Right lung (tissue), 10 donors: ENCODE data around the gene SASH1. TPM values are rescaled to one million over a fixed set of nuclear protein-coding genes. Genes with fewer than 3 reads are reported as not detected.

ENCODE experiments used
- DNase-seq, 2 donors: peaks; one replicate each; pipeline ENCODE4 v3.0.0-alpha.2; 2013
- long read RNA-seq, 8 donors: transcript quantifications; one replicate each; lab custom pipeline, GENCODE V29; 2026
- polyA plus RNA-seq, 5 donors: library from polyadenylated mRNA; unstranded; fragments of 120-200 nt; gene quantifications; one replicate each; pipeline versions ENCODE4 v1.2.1 to v1.2.3, GENCODE V29; 2013; ENCODE audit warnings: inconsistent platforms in 1 of 5, low replicate concordance in 1 of 5; ENCODE audit not compliant: insufficient read length in 5 of 5, insufficient read depth in 1 of 5

The SASH1 gene
- 10 to 100 TPM; 25.2 to 34.2 (median 31.2) TPM for polyA plus RNA-seq
- long read RNA-seq, donor 1, full-length matches to known transcripts = 1 of 19 reads
- long read RNA-seq, donor 1, partial matches to known transcripts = 18 of 19 reads
- long read RNA-seq, donor 1, other reads (novel, unspliced or antisense) = 0 of 19 reads
- long read RNA-seq, donor 2, full-length matches to known transcripts = 1 of 1 reads
- long read RNA-seq, donor 2, partial matches to known transcripts = 0 of 1 reads
- long read RNA-seq, donor 2, other reads (novel, unspliced or antisense) = 0 of 1 reads
- long read RNA-seq, donor 3, partial matches to known transcripts = 0 of 1 reads
- long read RNA-seq, donor 3, other reads (novel, unspliced or antisense) = 0 of 1 reads
- long read RNA-seq, donor 4, full-length matches to known transcripts = 1 of 30 reads
- long read RNA-seq, donor 4, partial matches to known transcripts = 29 of 30 reads
- long read RNA-seq, donor 4, other reads (novel, unspliced or antisense) = 0 of 30 reads
- long read RNA-seq, donor 5 = 0 reads
- long read RNA-seq, donor 6, full-length matches to known transcripts = 3 of 3 reads
- long read RNA-seq, donor 6, partial matches to known transcripts = 0 of 3 reads
- long read RNA-seq, donor 6, other reads (novel, unspliced or antisense) = 0 of 3 reads
- long read RNA-seq, donor 7, full-length matches to known transcripts = 1 of 1 reads
- long read RNA-seq, donor 7, partial matches to known transcripts = 0 of 1 reads
- long read RNA-seq, donor 7, other reads (novel, unspliced or antisense) = 0 of 1 reads
- long read RNA-seq, donor 8 = 0 reads

DNA sequence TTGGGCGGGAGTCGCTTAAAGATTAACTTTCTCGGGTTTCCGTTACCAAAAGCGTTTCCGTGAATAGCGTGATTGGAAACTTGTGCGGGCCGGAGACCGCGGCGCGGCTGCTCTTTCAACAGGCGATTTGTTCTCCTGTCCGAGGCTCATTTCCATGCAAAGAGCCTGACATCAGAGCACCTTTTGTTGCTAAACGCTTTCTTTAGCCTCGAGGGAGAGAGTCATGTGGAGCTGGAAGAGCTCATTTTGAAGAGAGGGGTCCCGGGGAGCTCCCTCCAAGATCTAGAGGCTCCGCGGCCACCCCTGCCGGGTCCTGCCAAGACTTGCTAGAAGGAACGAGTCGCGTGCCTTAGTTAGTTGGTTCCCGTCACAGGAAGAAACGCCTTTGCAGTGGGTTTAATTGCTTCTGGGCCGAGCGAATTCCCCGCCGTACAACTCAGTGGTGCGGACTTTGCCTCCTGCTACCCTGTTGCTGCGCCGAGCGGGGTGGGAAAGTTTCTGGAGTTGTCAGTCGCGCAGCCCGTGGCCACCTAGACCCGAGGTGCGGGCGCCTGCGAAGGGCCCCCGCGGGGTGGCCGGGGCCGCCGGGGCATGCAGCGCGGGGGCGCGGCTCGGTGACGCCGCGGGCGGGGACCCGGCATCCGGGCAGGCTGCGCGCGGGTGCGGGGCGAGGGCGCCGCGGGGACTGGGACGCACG, at the start of gene SASH1:
Gene SASH1 (plus strand): TSS at position 489 of the 697 bp plus-strand sequence. CDS start 230 bp downstream, outside the sequence.
- DNase-seq = peak; percentile 76 to 77

DNA sequence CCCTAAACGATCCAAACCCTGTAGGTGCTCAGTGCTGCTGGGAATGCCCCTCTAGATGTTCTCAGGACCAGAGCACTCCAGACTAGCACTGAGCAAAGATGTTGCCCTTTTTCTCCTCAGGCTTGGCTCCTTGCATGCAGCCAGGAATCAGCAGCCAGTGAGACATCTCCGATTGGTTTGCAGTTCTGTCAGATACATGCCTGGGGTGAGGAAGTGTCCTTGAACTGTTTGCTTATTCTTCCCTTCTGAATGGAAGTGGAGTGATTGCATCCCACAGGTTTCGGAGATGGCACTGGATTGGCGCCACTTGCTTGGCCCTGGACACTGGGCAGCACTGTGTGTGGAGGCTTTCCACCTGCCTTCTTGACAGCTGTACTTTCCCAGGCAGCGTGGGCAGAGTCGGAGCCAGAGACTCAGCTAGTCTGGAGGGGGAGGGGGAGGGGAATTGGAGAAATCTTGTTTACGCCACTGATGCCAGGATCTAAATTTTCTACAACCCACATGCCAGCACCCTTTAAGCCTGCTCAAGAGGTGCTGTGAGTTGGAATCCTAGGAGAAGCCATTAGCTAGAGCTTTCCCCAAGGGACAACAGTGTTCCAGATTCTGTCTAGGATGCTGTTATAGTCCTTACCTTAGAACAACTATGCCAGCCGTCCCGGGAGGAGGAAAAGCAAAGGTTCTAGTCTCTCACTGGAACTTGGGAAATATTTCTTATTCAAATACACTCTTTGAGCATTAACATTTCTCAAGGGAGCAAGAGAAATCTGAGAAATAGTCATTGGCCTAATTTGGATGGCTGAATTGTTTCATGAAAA, 49.2 kb upstream of the SASH1 start:
- no peak for DNase-seq

DNA sequence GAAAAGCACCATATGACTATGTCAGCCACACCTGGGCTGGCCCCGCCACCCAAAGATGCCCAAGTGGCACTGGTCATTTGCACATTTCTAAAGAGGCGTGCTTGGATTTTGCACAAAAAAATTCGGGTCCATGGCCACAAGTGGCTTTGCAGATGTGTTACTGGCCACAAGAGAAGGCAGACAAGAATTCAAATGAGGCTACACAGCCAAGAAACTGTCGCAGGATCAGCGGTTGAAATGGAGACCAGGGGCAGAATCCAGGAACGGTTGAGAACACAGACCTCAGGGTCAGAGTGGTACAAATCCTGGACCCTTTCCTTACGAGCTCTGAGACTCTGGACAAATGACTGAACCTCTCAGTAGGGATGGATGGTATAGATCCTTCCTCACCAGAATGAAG, 48.6 kb upstream of the SASH1 start:
- DNase-seq = no peak

DNA sequence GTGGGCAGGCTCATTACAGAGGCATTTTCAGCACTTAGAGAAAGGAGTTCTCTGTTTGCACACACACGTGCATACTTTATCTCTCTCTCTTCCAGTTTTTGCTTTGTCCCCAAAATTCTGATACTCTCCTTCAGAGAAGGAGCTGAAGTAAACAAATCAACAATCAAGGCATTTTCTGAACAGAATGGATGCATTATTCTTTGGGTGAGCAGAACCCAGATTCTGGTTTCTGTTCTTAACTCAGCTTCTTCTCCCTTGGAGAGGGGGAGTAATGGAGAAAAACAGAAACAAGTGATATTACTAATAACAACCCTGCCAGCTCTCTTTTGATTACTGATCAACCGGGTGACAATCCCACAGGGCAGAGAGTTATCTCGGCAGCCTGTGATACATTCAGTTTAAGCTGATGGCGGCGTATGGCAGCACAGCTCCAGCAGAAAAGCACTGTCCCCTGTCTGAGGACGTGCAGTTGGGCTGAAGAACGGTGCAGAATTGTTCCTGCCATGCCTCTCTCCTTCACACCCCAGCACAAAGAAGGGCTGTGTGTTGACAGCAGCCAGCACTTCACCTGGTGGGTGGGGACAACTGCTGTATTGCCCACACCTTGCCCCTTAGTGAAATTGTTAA, 47.3 kb upstream of the SASH1 start:
- DNase-seq = no peak

DNA sequence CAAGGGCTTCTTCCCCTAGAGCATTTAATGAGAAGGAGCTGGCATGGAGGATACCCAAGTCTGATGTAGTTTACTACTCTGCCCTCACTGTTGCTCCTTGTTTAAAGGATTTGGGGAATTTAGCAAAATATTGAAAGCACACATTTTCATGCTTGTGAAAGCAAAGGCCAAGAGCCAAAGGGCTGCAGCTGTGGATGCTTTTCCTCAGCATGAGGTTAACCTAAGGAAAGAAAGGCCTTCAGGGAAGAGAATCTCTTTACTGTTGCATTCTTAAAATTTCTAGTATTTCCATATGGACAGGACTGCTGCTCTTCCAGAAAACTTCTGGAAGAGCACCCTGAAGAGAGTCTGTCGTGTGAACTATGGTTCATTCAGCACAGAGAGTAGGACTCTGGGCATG, 45.9 kb upstream of the SASH1 start:
- DNase-seq = no peak

DNA sequence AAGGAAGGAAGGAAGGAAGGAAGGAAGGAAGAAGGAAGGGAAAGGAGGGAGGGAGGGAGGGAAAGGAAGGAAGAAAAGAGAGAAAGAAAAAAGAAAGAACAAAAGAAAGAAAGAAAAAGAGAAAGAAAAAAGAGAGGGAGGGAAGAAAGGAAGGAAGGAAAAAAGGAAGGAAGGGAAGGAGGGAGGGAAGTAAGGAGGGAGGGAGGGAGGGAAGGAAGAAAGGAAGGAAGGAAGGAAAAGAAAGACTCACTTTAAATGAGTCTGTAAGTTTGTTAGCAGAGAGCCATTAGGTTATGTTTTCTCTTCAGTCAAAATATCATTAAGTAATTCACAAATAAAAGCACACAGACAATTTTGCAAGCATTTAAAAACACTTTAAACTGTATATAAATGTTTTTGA, 44.0 kb upstream of the SASH1 start:
- no peak for DNase-seq

DNA sequence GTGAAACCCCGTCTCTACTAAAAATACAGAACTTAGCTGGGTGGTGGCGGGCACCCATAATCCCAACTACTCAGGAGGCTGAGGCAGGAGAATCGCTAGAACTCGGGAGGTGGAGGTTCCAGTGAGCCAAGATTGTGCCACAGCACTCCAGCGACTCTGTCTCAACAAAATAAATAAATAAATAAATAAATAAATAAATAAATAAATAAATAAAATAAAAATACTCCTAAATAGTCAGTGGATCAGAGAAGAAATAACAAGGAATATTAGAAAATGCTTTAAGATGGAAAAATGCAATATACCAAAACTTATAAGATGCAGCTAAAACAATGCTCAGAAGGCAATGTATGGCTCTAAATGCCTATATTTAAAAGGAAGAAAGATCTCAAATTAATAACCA, 39.0 kb upstream of the SASH1 start:
- no peak for DNase-seq

DNA sequence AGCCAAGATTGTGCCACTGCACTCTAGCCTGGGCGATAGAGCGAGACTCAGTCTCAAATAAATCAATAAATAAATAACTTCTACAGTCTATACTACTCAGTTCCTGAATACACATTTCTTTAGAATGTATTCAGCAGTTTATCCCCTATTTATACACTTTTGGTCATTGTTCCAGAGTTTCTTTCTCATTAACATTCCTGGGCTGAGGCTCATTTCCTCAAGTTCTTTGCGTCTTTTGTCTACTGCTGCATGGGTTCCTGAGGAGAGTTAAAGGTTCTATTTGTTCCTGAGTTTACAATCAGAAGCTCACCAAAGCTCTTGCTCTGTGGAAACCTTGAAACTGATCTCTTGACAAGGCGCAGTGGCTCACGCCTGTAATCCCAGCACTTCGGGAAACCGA, 37.7 kb upstream of the SASH1 start:
- no peak for DNase-seq

DNA sequence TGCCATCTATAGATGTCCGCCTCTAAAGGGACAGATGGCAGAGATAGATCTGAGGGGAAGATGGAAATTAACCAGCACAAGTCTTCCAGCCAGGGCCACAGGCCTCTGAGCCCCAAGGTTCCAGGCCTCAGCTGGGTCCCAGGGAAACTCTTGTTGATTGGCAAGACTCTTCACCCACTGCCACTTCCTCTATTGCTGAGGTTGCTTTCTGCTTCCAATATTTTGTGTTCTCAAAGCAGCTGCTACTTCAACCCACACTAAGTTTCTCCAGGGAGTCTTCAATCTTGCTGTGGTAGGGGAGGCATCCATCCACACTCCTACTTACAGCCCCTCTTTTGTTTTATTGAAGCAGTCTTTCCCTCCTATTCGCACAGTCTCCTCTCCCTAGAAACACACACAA, 36.4 kb upstream of the SASH1 start:
- no peak for DNase-seq

DNA sequence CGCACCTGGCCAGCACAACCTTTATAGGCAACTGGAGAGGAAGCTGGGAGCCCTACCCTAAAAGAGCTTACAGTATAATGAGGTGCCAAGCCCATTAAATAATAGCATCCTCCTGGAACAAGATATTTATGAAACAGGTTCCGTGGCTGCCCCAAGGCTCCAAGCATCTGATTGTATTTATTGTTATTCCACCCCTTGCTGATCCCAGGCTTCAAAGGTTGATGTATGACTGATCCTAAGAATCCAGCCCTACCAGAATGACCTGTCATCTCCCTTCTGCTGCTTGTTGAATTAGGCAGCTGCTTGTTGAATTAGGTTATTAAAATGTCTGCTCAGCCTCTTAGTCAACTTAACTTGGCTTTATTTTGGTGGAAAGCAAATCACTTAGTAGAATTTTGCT, 35.2 kb upstream of the SASH1 start:
- DNase-seq = no peak

DNA sequence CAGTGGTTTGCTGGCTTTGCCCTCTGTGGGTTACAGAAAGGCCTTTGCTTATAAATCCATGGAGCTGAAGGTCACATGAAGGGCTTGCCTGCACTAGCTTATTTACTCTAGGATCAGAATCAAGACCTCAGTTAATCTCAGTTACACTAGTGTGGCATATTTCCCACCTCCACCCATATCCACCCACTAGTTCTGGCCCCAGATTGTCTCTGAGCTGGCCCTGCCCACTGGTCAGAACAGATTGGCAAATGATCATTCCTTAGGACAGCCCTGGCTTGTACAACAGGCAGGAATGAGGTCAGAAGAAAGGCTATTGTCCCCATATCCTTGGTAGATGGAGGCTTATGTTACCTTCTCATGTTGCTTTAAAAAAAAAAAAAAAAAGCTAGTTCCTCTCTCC, 33.3 kb upstream of the SASH1 start:
- DNase-seq = no peak

DNA sequence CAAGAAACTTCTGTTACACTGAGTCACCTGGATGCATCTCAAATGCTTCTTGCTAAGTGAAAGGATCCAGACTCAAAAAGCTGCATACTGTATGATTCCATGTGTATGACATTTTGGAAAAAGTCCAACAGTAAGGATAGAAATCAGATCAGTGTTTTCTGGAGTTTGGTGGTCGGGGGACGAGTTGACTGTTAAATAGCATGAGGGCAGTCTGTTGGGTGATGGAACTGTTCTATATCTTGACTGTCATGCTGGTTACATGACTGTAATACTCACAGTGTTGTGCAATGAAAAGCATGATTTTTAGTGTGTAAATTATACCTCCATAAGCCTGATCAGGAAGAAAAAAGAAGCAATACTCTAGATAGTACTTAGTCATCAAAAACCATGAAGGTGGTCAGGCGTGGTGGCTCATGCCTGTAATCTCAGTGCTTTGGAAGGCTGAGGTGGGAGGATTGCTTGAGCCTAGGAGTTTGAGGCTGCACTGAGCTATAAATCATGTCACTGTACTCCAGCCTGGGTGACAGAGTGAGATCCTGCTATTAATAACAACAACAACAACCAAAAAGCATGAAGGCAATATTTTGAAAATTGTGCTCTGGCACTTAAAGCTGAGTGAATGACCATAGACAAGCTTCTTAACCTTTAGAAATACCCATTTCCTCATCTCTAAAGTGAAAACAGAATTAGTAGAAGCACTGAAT, 30.5 kb upstream of the SASH1 start:
- no peak for DNase-seq

DNA sequence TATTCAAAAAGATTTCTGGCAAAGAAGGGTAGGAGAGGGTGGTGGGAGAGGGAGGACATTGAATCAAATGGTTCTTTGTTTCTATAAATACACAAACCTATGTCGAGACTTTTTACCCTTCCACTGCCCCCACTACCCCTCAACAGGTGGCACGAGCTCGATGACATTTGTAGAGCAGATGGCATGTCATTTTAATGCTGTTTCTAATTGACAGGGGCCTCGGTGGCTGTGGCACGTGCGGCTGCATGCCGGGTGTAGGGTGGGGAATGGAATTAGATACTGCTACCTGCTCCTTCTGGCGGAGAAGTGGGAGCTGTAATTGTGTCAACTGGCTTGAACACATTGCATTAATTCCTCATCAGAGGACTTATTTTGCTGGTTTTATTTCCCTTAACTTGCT, 29.1 kb upstream of the SASH1 start:
- DNase-seq = no peak

DNA sequence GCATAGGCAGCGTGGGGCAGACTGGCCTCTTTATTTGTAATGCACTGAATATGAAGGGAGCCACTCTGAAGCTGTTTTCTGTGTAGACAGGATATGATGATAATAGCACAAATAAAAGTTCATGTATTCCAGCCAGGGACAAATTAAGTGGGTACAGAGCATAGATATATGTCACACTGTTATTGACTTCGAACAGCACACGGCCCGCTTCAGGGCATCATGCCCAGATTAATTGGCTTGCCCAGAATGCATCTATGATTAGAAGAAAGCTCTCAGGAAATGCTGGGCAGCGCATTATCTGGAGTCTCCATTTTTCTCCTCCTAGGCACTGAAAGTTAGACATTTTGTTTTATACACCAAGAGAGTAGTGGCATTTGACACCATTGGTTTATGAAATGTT, 26.3 kb upstream of the SASH1 start:
- no peak for DNase-seq

DNA sequence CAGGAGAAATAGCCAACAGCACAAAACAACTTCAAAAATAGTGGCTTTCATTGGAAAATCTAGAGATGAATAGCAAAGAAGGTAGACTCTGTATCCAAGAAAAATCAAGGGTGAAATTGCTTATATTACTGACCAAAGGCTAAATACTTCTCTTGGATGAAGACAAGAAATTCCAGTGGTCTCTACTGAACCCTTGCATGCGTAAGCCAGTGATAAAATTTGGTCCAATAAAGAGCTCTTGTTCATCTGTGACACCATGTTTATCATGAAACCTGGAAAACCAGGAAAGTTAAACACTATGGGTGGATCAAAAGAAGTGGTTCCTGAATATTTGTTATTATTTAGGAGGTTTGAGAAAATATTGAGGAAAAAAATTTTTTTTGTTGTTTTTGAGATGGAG, 25.6 kb upstream of the SASH1 start:
- no peak for DNase-seq

DNA sequence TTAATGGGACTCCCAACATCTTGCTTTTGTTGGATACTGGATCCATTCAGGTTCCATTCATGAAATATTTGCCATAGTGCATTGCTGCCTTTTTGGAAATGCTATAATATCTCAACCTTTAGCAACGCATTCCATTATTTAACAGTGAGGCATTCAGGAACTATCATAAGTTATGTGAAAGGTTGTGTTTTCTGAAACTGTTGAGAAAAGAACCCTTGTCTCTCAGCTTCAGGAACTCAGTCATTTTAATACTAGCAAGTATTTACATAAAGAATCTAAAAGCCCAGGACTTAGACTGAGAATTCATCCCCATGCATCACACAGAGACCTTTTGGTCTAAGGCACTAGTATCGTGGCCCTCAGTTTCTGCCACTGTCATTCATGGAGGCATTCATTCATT, 24.9 kb upstream of the SASH1 start:
- no peak for DNase-seq

DNA sequence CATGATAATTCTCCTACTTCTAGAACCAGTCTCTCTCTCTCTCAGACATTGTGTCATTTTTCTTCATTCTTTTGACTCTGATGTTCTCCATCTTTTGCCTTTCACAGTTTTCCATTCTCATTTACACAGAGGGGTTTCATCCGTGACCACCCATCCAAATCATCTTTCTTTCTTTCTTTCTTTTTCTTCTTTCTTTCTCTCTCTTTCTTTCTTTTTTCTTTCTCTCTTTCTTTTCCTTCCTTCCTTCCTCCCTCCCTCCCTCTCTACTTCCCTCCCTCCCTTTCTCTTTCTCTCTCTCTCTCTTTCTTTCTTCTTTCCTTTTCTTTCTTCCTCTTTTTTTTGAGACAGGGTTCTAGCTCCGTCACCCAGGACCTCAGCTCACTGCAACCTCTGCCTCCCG, 19.9 kb upstream of the SASH1 start:
- DNase-seq = no peak

DNA sequence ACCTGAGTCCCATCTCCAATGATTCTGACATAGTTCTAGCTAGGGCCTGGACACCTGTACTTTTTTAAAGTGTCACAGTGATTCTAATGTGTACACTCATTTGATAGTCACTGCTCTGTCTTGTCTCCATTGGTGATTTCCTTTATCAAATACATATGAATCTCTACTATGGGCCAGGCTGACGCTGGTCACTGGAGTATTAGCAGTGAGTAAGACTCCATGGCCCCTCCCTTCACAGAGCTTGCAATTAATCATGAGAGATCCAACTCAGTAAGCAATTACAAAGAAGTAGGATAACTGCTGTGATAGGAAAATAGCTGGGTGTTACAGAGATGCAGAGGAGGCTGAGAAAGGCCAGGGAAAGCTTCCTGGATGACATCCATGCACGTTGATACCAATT, 19.3 kb upstream of the SASH1 start:
- no peak for DNase-seq

DNA sequence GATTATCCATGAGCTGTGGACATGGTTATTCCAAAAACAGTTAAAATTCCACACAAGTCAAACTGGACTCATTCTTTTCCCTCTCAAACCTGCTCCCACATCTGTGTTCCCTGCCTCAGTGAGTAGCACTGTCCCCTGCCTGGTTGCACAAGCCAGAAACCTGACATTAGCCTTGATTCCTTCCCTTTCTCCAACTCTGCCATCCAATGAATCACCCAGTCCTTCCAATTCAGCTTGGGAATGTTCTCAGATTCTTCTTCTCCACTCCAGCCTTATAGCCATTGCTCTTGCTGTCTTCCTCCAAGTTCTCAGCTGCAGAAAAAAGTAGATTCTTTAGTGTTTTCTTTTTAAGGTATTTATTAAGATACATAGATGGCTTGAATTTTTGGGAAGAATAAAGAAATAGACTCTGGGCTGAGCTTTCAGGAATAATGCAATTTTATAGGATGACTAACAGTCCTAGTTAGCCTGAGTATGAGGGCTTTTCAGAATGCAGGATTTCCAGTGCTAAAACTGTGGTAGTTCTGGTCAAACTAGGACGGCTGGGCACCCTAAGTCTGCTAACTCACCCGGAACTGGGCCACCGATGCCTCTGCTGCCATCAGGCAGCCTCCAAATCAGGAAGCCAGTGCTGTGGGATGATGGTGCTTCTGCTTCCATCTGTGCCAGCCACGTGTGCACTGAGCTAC, 18.2 kb upstream of the SASH1 start:
- no peak for DNase-seq
